ACC112 (cell line): ENCODE measurements around the gene VPS18.

Experiments used
- H2AFZ ChIP-seq: fragments of 200-600 bp; sonication (generic); one replicate; pipeline ENCODE4 v1.6.0; 2017; ENCODE audit warnings: antibody characterized with exemption, low read length; ENCODE audit not compliant: unreplicated experiment
- H3K27ac ChIP-seq: fragments of 200-600 bp; sonication (generic); 2 replicates; pipeline ENCODE4 v1.5.1; 2014; ENCODE audit warnings: low read depth, mild to moderate bottlenecking, antibody characterized with exemption, low read length, moderate library complexity
- H3K27me3 ChIP-seq: fragments of 200-600 bp; sonication (generic); 2 replicates; pipeline ENCODE4 v1.6.1; 2014; ENCODE audit warnings: mild to moderate bottlenecking, antibody characterized with exemption, low read length, moderate library complexity, mixed read lengths; ENCODE audit not compliant: insufficient read depth
- H3K36me3 ChIP-seq: fragments of 200-600 bp; sonication (generic); 2 replicates; pipeline ENCODE4 v1.6.1; 2016; ENCODE audit warnings: mild to moderate bottlenecking, antibody characterized with exemption, low read length, moderate library complexity, mixed read lengths; ENCODE audit not compliant: insufficient read depth
- H3K4me1 ChIP-seq: fragments of 200-600 bp; sonication (generic); one replicate; pipeline ENCODE4 v1.6.1; 2016; ENCODE audit warnings: low read length, mixed read lengths; ENCODE audit not compliant: insufficient read depth, unreplicated experiment, control insufficient read depth
- H3K4me3 ChIP-seq: fragments of 200-600 bp; sonication (generic); 2 replicates; pipeline ENCODE4 v1.5.1; 2014; ENCODE audit warnings: mild to moderate bottlenecking, low read depth, low read length
- H3K79me2 ChIP-seq: fragments of 200-600 bp; sonication (generic); one replicate; pipeline ENCODE4 v1.6.0; 2016; ENCODE audit warnings: low read length; ENCODE audit not compliant: control insufficient read depth, unreplicated experiment, insufficient read depth

Gene VPS18, protein sequence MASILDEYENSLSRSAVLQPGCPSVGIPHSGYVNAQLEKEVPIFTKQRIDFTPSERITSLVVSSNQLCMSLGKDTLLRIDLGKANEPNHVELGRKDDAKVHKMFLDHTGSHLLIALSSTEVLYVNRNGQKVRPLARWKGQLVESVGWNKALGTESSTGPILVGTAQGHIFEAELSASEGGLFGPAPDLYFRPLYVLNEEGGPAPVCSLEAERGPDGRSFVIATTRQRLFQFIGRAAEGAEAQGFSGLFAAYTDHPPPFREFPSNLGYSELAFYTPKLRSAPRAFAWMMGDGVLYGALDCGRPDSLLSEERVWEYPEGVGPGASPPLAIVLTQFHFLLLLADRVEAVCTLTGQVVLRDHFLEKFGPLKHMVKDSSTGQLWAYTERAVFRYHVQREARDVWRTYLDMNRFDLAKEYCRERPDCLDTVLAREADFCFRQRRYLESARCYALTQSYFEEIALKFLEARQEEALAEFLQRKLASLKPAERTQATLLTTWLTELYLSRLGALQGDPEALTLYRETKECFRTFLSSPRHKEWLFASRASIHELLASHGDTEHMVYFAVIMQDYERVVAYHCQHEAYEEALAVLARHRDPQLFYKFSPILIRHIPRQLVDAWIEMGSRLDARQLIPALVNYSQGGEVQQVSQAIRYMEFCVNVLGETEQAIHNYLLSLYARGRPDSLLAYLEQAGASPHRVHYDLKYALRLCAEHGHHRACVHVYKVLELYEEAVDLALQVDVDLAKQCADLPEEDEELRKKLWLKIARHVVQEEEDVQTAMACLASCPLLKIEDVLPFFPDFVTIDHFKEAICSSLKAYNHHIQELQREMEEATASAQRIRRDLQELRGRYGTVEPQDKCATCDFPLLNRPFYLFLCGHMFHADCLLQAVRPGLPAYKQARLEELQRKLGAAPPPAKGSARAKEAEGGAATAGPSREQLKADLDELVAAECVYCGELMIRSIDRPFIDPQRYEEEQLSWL

DNA sequence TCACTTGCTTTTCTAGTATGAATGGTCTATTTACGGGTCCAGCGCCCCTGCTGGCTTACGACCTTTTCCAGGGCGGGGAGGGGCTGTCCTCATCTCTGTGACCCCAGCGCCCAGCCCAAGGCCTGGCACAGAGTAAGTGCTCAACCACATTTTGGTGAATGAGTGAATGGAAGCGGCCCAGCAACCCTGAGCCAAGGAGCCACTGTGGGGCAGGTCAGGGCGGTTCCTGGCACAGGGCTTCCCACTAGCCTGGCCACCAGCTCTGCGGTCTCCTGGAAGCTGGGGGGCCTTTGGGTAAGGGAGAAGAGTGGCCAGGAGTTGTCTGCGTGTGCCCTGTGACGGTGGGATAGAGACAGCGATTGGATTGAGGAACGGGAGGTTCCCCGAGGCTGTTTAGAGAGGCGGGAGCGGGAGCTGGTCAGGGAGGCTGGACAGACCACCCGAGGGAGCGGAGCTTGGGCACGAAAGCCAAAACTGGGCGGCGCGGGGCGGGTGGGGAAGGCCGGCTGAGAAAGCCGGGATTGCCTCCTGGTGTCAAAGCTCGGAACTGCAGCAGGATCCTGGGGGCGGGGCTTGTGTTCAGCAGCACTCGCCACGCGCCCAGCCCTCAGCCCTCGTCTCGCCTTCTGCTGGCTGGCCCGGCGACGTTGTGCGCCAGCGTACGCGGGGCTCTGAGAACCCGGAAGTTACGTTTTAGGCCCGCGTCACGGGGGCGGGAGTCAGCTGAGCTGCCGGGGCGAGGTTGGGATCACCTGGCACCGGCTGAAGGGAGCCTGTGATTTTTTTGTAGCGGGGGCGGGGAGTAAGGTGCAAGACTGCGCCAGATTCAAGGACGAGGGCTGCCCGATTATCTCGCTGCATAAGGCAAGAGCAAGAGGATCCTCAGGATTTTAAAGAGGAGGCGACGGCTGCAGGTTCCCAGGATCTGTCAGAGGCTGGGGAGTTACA lies at the start of gene VPS18:
VPS18 (plus strand) TSS at position 718 of the 948 bp plus-strand sequence. CDS start 319 bp downstream, outside the sequence.
- H3K4me3 ChIP-seq: peak within 1 kb of the TSS; percentile 98
- H3K79me2 ChIP-seq: peaks cover 25% of the 10 kb centered on the region
- peak within 1 kb of the TSS; percentile 90 for H3K27ac ChIP-seq
- no peaks in the 10 kb centered on the region for H3K27me3 ChIP-seq
- peaks cover 8% of the 10 kb centered on the region for H3K4me1 ChIP-seq
- peak within 1 kb of the TSS; percentile 97 for H2AFZ ChIP-seq
- H3K36me3 ChIP-seq: no peaks in the 10 kb centered on the region

- Histone ChIP-seq H3K36me3 (no peaks in the 10 kb centered on the region), H3K27ac (no peak overlapping the region), H3K27me3 (peaks cover 34% of the 10 kb centered on the region), H3K4me3 (peak overlapping the region; percentile 72), H3K79me2 (no peaks in the 10 kb centered on the region), H2AFZ (peak overlapping the region; percentile 75), H3K4me1 (peaks cover 14% of the 10 kb centered on the region)
Measured at GRCh38 chr15:40844696-40845030, 49.6 kb upstream of the VPS18 start.

DNA sequence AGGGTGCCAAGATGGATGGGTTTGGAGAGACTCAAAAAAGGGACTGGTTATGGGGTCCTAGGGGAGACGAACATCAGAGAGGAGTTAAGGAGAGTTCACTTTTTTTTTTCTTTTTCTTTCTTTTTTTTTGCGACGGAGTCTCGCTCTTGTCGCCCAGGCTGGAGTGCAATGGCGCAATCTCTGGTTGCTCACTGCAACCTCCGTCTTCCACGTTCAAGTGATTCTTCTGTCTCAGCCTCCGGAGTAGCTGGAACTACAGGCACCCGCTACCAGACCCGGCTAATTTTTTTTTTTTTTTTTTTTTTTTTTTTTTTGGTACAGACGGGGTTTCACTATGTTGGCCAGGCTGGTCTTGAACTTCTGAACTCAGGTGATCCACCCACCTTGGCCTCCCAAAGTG lies 49.2 kb upstream of the VPS18 start:
- H3K79me2 ChIP-seq: no peaks in the 10 kb centered on the region
- peaks cover 14% of the 10 kb centered on the region for H3K4me1 ChIP-seq
- peaks cover 34% of the 10 kb centered on the region for H3K27me3 ChIP-seq
- no peaks in the 10 kb centered on the region for H3K36me3 ChIP-seq
- H3K27ac ChIP-seq: no peak overlapping the region
- H3K4me3 ChIP-seq: peak overlapping the region; percentile 72
- no peak overlapping the region for H2AFZ ChIP-seq

DNA sequence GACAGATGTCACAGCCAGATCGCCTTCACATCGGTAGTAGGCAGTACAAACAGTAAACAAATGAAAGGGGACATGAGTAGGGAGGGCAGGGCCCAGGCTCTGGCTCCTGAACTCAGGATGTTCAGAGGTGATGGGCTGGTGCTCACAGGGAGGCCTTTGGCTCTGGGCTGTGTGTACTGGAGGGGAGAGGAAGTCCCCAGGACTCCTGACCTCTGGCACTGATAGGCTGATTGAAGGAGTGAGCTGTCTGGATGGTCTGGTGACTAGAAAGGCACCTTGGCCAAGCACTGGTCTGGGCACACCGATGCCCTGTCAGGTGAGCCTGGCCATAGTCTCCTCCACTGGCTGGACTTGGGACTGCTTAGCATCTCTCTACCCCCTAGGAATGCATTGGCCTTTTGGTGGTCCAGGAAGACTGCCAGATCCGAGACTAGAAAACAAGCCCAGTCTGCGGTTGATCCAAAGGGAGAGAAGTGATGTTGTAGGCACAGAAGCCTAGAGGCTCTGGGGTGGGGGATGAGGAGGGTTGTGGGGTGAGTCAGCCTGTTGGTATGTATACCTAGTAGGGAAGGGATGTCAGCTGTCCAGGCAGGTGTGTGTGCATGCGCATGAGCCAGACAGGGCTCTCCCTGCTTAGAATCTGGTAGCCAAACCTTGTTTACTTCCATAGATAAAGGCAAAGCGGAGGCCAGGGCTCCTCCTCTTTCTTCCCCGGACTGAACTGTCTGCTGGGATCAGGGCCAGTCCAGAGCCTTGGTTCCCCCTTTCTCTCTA lies 48.6 kb upstream of the VPS18 start:
- Histone ChIP-seq H3K4me1 (peaks cover 14% of the 10 kb centered on the region), H3K4me3 (no peak overlapping the region), H2AFZ (no peak overlapping the region), H3K36me3 (no peaks in the 10 kb centered on the region), H3K27ac (no peak overlapping the region), H3K79me2 (no peaks in the 10 kb centered on the region), H3K27me3 (peaks cover 34% of the 10 kb centered on the region)

DNA sequence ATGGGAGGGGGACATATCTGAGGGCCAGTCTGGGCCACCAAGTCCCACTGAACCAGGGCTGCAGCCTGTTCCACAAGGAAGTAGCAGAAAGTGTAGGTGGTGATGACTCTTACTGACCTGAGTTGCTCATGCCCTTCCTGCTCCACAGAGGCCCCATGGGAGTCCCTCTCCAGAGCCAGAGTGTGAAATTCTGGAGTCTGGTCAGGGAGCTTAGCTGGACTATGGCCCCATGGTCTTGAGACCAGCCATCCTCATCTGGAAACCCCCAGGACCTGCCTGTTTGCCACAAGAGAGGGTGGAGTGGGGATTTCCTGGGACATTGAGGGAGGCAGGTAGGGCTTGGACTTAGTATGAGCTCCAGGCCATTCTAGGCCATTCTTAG lies 47.4 kb upstream of the VPS18 start:
- H3K27me3 ChIP-seq: peaks cover 28% of the 10 kb centered on the region
- H3K27ac ChIP-seq: no peak overlapping the region
- H2AFZ ChIP-seq: no peak overlapping the region
- H3K79me2 ChIP-seq: no peaks in the 10 kb centered on the region
- H3K36me3 ChIP-seq: no peaks in the 10 kb centered on the region
- H3K4me1 ChIP-seq: peaks cover 14% of the 10 kb centered on the region
- H3K4me3 ChIP-seq: no peak overlapping the region

GRCh38 chr15:40847223-40847961 lies 46.9 kb upstream of the VPS18 start:
- Histone ChIP-seq H3K27ac (no peak overlapping the region), H3K4me1 (peaks cover 14% of the 10 kb centered on the region), H2AFZ (no peak overlapping the region), H3K27me3 (peaks cover 22% of the 10 kb centered on the region), H3K36me3 (no peaks in the 10 kb centered on the region), H3K4me3 (no peak overlapping the region), H3K79me2 (no peaks in the 10 kb centered on the region)

GRCh38 chr15:40850576-40851112 lies 43.6 kb upstream of the VPS18 start:
- H2AFZ ChIP-seq: no peak overlapping the region
- no peaks in the 10 kb centered on the region for H3K36me3 ChIP-seq
- no peak overlapping the region for H3K27ac ChIP-seq
- no peaks in the 10 kb centered on the region for H3K79me2 ChIP-seq
- no peak overlapping the region for H3K4me3 ChIP-seq
- peaks cover 14% of the 10 kb centered on the region for H3K4me1 ChIP-seq
- no peaks in the 10 kb centered on the region for H3K27me3 ChIP-seq

- Histone ChIP-seq H3K79me2 (no peaks in the 10 kb centered on the region), H3K4me3 (no peak overlapping the region), H3K36me3 (no peaks in the 10 kb centered on the region), H3K27ac (no peak overlapping the region), H2AFZ (no peak overlapping the region), H3K4me1 (no peaks in the 10 kb centered on the region), H3K27me3 (no peaks in the 10 kb centered on the region)
Measured at GRCh38 chr15:40852529-40852928, 41.7 kb upstream of the VPS18 start.

- H3K4me3 ChIP-seq: no peak overlapping the region
- H2AFZ ChIP-seq: no peak overlapping the region
- no peaks in the 10 kb centered on the region for H3K36me3 ChIP-seq
- no peak overlapping the region for H3K27ac ChIP-seq
- no peaks in the 10 kb centered on the region for H3K4me1 ChIP-seq
- no peaks in the 10 kb centered on the region for H3K79me2 ChIP-seq
- no peaks in the 10 kb centered on the region for H3K27me3 ChIP-seq
Measured at GRCh38 chr15:40853241-40853890, 40.9 kb upstream of the VPS18 start.
